H1 (cell line): Measurements from ENCODE around the gene ZBTB9. TPM values are rescaled to one million over a fixed set of nuclear protein-coding genes. Genes with fewer than 3 reads are reported as not detected.

ENCODE experiments used
- CTCF ChIA-PET: fragments of 300-600 bp; sonication (Branson Sonifier 250); formaldehyde crosslinking; loops from one replicate; lab custom pipeline; 2021; ENCODE audit not compliant: partially characterized antibody; lab: Charles Lee
- POLR2A ChIA-PET: fragments of 300-600 bp; sonication (Branson Sonifier 250); formaldehyde crosslinking; loops from one replicate; lab custom pipeline; 2021; ENCODE audit warnings: inconsistent platforms; ENCODE audit not compliant: partially characterized antibody; lab: Charles Lee
- DNase-seq, 2 experiments: peaks; one replicate each; pipeline versions ENCODE4 v3.0.0 to v3.0.0-alpha.2; 2010 to 2022; ENCODE audit warnings: low spot score in 2 of 2, low read depth in 1 of 2, mixed read lengths in 1 of 2
- FAIRE-seq: peaks from 2 replicates; lab custom pipeline; 2011; peaks lifted over from hg19 to GRCh38; lab: Jason Lieb, UNC
- H2AFZ ChIP-seq: 2 replicates; pipeline ENCODE4 v1.8.1; 2012; ENCODE audit warnings: low read length, inconsistent platforms
- H2AK5ac ChIP-seq: 2 replicates; pipeline ENCODE4 v1.6.1; 2013; ENCODE audit warnings: low read depth, low read length
- H2BK120ac ChIP-seq: replicated peaks from 2 replicates; pipeline ENCODE3; 2013; ENCODE audit warnings: low read depth, low read length, inconsistent platforms
- H2BK12ac ChIP-seq: 2 replicates; pipeline ENCODE4 v1.6.1; 2013; ENCODE audit warnings: low read depth, low read length
- H2BK15ac ChIP-seq: 2 replicates; pipeline ENCODE4 v1.6.1; 2013; ENCODE audit warnings: low read length
- H2BK20ac ChIP-seq: 2 replicates; pipeline ENCODE4 v1.6.1; 2013; ENCODE audit warnings: low read length
- H2BK5ac ChIP-seq: 2 replicates; pipeline ENCODE4 v1.6.1; 2013; ENCODE audit warnings: low read depth, low read length
- H3K14ac ChIP-seq: 2 replicates; pipeline ENCODE4 v1.6.1; 2013; ENCODE audit warnings: inconsistent platforms; ENCODE audit not compliant: insufficient read length
- H3K18ac ChIP-seq: 2 replicates; pipeline ENCODE4 v1.6.1; 2013; ENCODE audit warnings: low read length; ENCODE audit errors: extremely low read depth
- H3K23ac ChIP-seq: 2 replicates; pipeline ENCODE4 v1.6.1; 2013; ENCODE audit warnings: inconsistent platforms; ENCODE audit not compliant: insufficient read length
- H3K23me2 ChIP-seq: 2 replicates; pipeline ENCODE4 v1.6.1; 2013; ENCODE audit warnings: low read depth, low read length
- H3K27ac ChIP-seq: 2 replicates; pipeline ENCODE4 v1.6.1; 2011; ENCODE audit warnings: low read depth, low read length, inconsistent platforms
- H3K27me3 ChIP-seq, 4 experiments: replicated peaks in 1 of 4; 1 replicate in 1 of 4; 2 replicates in 3 of 4; pipeline versions ENCODE4 v1.6.1 to v1.8.1; 2011 to 2013; ENCODE audit warnings: low read length in 3 of 4, mild to moderate bottlenecking in 3 of 4, inconsistent platforms in 2 of 4, mixed read lengths in 2 of 4, moderate library complexity in 1 of 4; ENCODE audit not compliant: control insufficient read depth in 3 of 4, insufficient read depth in 3 of 4; ENCODE audit errors: extremely low read depth in 1 of 4
- H3K36me3 ChIP-seq, 4 experiments: 2 replicates each; pipeline versions ENCODE4 v1.6.1 to v1.8.1; 2011 to 2013; ENCODE audit warnings: mild to moderate bottlenecking in 4 of 4, low read length in 3 of 4, moderate library complexity in 2 of 4, control low read depth in 1 of 4, inconsistent platforms in 1 of 4; ENCODE audit not compliant: insufficient read depth in 4 of 4, control insufficient read depth in 2 of 4
- H3K4ac ChIP-seq: replicated peaks from 2 replicates; pipeline ENCODE3; 2013; ENCODE audit warnings: low read length, low read depth, mixed read lengths, inconsistent platforms; ENCODE audit not compliant: insufficient read length
- H3K4me1 ChIP-seq, 4 experiments: replicated peaks in 1 of 4; 1 replicate in 1 of 4; 2 replicates in 3 of 4; pipeline versions ENCODE4 v1.6.1 to v1.8.1; 2011 to 2013; ENCODE audit warnings: low read length in 3 of 4, inconsistent platforms in 2 of 4, mixed read lengths in 1 of 4; ENCODE audit not compliant: insufficient read depth in 4 of 4, control insufficient read depth in 3 of 4
- H3K4me2 ChIP-seq, 2 experiments: 2 replicates each; pipeline versions ENCODE4 v1.6.1 to v1.8.1; 2011 to 2013; ENCODE audit warnings: low read depth in 2 of 2, low read length in 2 of 2, control low read depth in 1 of 2, inconsistent platforms in 1 of 2, mild to moderate bottlenecking in 1 of 2; ENCODE audit not compliant: insufficient read depth in 1 of 2
- H3K4me3 ChIP-seq, 4 experiments: fragments of 200-600, 300-600 bp in 1 of 4; sonication (generic), shearing (Covaris generic), sonication (Bioruptor Twin) in 1 of 4; 2 replicates each; pipeline versions ENCODE4 v1.5.1 to v1.8.1; 2011 to 2016; ENCODE audit warnings: low read length in 4 of 4, low read depth in 3 of 4, control low read depth in 2 of 4, inconsistent platforms in 2 of 4, mild to moderate bottlenecking in 2 of 4, mixed read lengths in 1 of 4, moderate library complexity in 1 of 4; ENCODE audit not compliant: insufficient read depth in 2 of 4; ENCODE audit errors: extremely low read depth in 1 of 4
- H3K56ac ChIP-seq: replicated peaks from 2 replicates; pipeline ENCODE3; 2013; ENCODE audit warnings: low read depth, mild to moderate bottlenecking, mixed read lengths, low read length, inconsistent platforms; ENCODE audit not compliant: insufficient read length
- H3K79me1 ChIP-seq: 2 replicates; pipeline ENCODE4 v1.6.1; 2013; ENCODE audit warnings: low read depth, low read length, control low read depth
- H3K79me2 ChIP-seq, 2 experiments: 2 replicates each; pipeline versions ENCODE4 v1.6.1 to v1.8.1; 2012 to 2013; ENCODE audit warnings: low read length in 2 of 2, mild to moderate bottlenecking in 2 of 2, inconsistent platforms in 1 of 2; ENCODE audit not compliant: insufficient read depth in 2 of 2, control insufficient read depth in 1 of 2
- H3K9ac ChIP-seq, 4 experiments: replicated peaks in 1 of 4; 1 replicate in 1 of 4; 2 replicates in 3 of 4; pipeline versions ENCODE4 v1.6.1 to v1.8.1; 2011 to 2013; ENCODE audit warnings: low read depth in 3 of 4, low read length in 3 of 4, control low read depth in 2 of 4, mild to moderate bottlenecking in 2 of 4, moderate library complexity in 2 of 4, inconsistent platforms in 1 of 4; ENCODE audit errors: extremely low read depth in 1 of 4
- H3K9me3 ChIP-seq, 2 experiments: 2 replicates each; pipeline versions ENCODE4 v1.6.1 to v1.8.1; 2012 to 2013; ENCODE audit warnings: mild to moderate bottlenecking in 2 of 2, moderate library complexity in 2 of 2, control low read depth in 1 of 2, inconsistent platforms in 1 of 2, low read depth in 1 of 2, low read length in 1 of 2, mixed read lengths in 1 of 2; ENCODE audit not compliant: insufficient read depth in 2 of 2
- H4K20me1 ChIP-seq, 2 experiments: replicated peaks in 1 of 2; 2 replicates each; pipeline versions ENCODE3 to v1.8.1; 2011 to 2013; ENCODE audit warnings: inconsistent platforms in 2 of 2, low read length in 2 of 2, mild to moderate bottlenecking in 1 of 2; ENCODE audit not compliant: insufficient read depth in 2 of 2, control insufficient read depth in 1 of 2
- H4K5ac ChIP-seq: 2 replicates; pipeline ENCODE4 v1.6.1; 2013; ENCODE audit warnings: low read length, low read depth, mixed read lengths, inconsistent platforms; ENCODE audit not compliant: insufficient read length
- H4K8ac ChIP-seq: 2 replicates; pipeline ENCODE4 v1.8.0; 2013; ENCODE audit warnings: mild to moderate bottlenecking, moderate library complexity, low read length, inconsistent platforms; ENCODE audit not compliant: insufficient read depth; ENCODE audit errors: extremely low read depth
- H4K91ac ChIP-seq: replicated peaks from 2 replicates; pipeline ENCODE3; 2013; ENCODE audit warnings: low read length, mixed read lengths, inconsistent platforms; ENCODE audit not compliant: insufficient read length
- FOSL1 ChIP-seq: IDR thresholded peaks from 2 replicates; pipeline ENCODE4 v1.6.1; 2011; ENCODE audit warnings: mild to moderate bottlenecking, low read depth, low read length, moderate library complexity; ENCODE audit not compliant: insufficient read depth
- MAX ChIP-seq: IDR thresholded peaks from 2 replicates; pipeline ENCODE4 v1.6.1; 2012; ENCODE audit warnings: inconsistent platforms
- ZNF274 ChIP-seq: IDR thresholded peaks from 2 replicates; pipeline ENCODE4 v1.7.0; 2012; ENCODE audit warnings: low read length, borderline replicate concordance; ENCODE audit errors: extremely low read depth
- WGBS, 2 experiments: shearing (Covaris generic) in 1 of 2; methylation state at CpG; one replicate each; pipeline versions ENCODE4 v1.1.6 to v1.1.7; 2013 to 2015; ENCODE audit warnings: low lambda C conversion rate in 2 of 2, mixed read lengths in 2 of 2, inconsistent platforms in 1 of 2, low coverage in 1 of 2, missing lambda C conversion rate in 1 of 2; ENCODE audit not compliant: insufficient replicate concordance in 2 of 2, insufficient coverage in 1 of 2, insufficient read length in 1 of 2; ENCODE audit errors: extremely low coverage in 1 of 2, missing lambda C conversion rate in 1 of 2; 5-methylcytosine and 5-hydroxymethylcytosine counted together
- polyA plus RNA-seq, 7 experiments: library from polyadenylated mRNA; depleted of rRNA in 3 of 7; stranded (reverse) in 5 of 7; unstranded in 2 of 7; fragments of >200 nt in 5 of 7; fragments of 200-250 nt in 2 of 7; gene quantifications; 1 replicate in 5 of 7; 2 replicates in 1 of 7; 4 replicates in 1 of 7; pipeline versions ENCODE4 v1.2.1 to v1.2.3, GENCODE V29; 2011 to 2013; ENCODE audit warnings: missing spikeins in 2 of 7, mixed read lengths in 2 of 7
- total RNA-seq: library from RNA; stranded (reverse); fragmentation: NEBNext Ultra II Directional; extraction: Animal tissue kit (Norgen Biotek cat#: 25700); gene quantifications from 2 replicates; pipeline ENCODE4 v1.2.1, GENCODE V29; 2021

Gene ZBTB9
- total and polyA plus RNA-seq, 2 of the 8 experiments (the other 6 are each of a cell fraction or from before 2014, with no cell fraction given), result 16.9 to 20.2 TPM

GRCh38 chr6:33434961-33435360 is 19.4 kb upstream of the ZBTB9 start:
- H4K5ac ChIP-seq, result no peak overlapping the region
- DNase-seq, result no peak
- H2AFZ ChIP-seq, result no peak overlapping the region
- no peak overlapping the region for H3K4me3 ChIP-seq
- H4K20me1 ChIP-seq, result peaks cover 2 to 16% of the 10 kb centered on the region in 2 experiments
- H3K56ac ChIP-seq, result no peak overlapping the region
- H3K79me1 ChIP-seq, result peaks cover 6% of the 10 kb centered on the region; the same call in 1 of the 2 replicates
- H3K18ac ChIP-seq, result no peak overlapping the region
- H3K4ac ChIP-seq, result no peak overlapping the region
- no peak overlapping the region for H2AK5ac ChIP-seq
- H3K27me3 ChIP-seq, result no peaks in the 10 kb centered on the region
- no peaks in the 10 kb centered on the region; a peak in 1 of 4 replicates for H3K9me3 ChIP-seq
- no peak overlapping the region for H2BK120ac ChIP-seq
- H4K8ac ChIP-seq, result no peak overlapping the region
- WGBS, 2 experiments, result 63% methylated on average over 1 of the region's 4 CpGs; no CpG with 5 or more reads in 1 of the 2 experiments
- H3K4me2 ChIP-seq, result no peak overlapping the region
- CTCF ChIA-PET, result interaction anchor here (0.6 to 1.5 kb wide), 3 partner anchors 9 to 78 kb away, joined by 3 to 4 read pairs (median 3); no protein-coding TSS in a partner anchor
- H3K23ac ChIP-seq, result no peak overlapping the region
- FAIRE-seq, result no peak
- peak overlapping the region in 2 of 4 experiments; percentile 38 to 53; a peak in 3 of 7 replicates for H3K9ac ChIP-seq
- no peak overlapping the region for H2BK12ac ChIP-seq
- peaks cover 31 to 48% (median 42%) of the 10 kb centered on the region in 4 experiments for H3K36me3 ChIP-seq
- no peak overlapping the region for H4K91ac ChIP-seq
- H3K79me2 ChIP-seq, result peaks cover 4 to 55% of the 10 kb centered on the region in 2 experiments; a peak in 2 of 4 replicates
- H3K14ac ChIP-seq, result no peak overlapping the region
- H2BK5ac ChIP-seq, result peak overlapping the region; percentile 10; the same call in 1 of the 2 replicates
- no peak overlapping the region for H2BK15ac ChIP-seq
- no peak for TF ChIP-seq MAX
- no peak for TF ChIP-seq ZNF274
- TF ChIP-seq FOSL1, result no peak
- TF ChIP-seq, all 59 proteins: peak for 0
- Histone ChIP-seq H2BK20ac (no peak overlapping the region), H3K27ac (peak overlapping the region; percentile 70; the same call in 1 of the 2 replicates), H3K4me1 (peaks cover 8 to 22% (median 16%) of the 10 kb centered on the region in 4 experiments), H3K23me2 (peaks cover 21% of the 10 kb centered on the region)
- POLR2A ChIA-PET, result interaction anchor here (1.0 to 14.8 kb wide), 3 partner anchors 9 to 17 kb away, joined by 3 to 381 read pairs (median 6); partner anchors contain the start of genes SYNGAP1 and ZBTB9
